Fibroblast of lung (primary cell): ENCODE measurements around the gene ARMH3. TPM values are rescaled to one million over a fixed set of nuclear protein-coding genes. Genes with fewer than 3 reads are reported as not detected.

Experiments used
- DNase-seq, 2 donors: peaks; one replicate each; pipeline versions ENCODE4 v3.0.0 to v3.0.0-alpha.2; 2010; ENCODE audit warnings: low read depth in 2 of 2
- H2AFZ ChIP-seq: 2 replicates; pipeline ENCODE4 v1.5.1; 2012; ENCODE audit warnings: low read length, control low read depth, inconsistent platforms
- H3K27ac ChIP-seq: 2 replicates; pipeline ENCODE4 v1.5.1; 2011; ENCODE audit warnings: low read length, control low read depth; ENCODE audit not compliant: insufficient read depth
- H3K27me3 ChIP-seq: 2 replicates; pipeline ENCODE4 v1.5.1; 2011; ENCODE audit warnings: mild to moderate bottlenecking, low read length; ENCODE audit not compliant: control insufficient read depth, insufficient read depth
- H3K36me3 ChIP-seq: 2 replicates; pipeline ENCODE4 v1.5.1; 2011; ENCODE audit warnings: low read length; ENCODE audit not compliant: control insufficient read depth, insufficient read depth
- H3K4me1 ChIP-seq: 2 replicates; pipeline ENCODE4 v1.5.1; 2011; ENCODE audit warnings: low read length; ENCODE audit not compliant: control insufficient read depth, insufficient read depth; ENCODE audit errors: extremely low read depth
- H3K4me2 ChIP-seq: 2 replicates; pipeline ENCODE4 v1.5.1; 2011; ENCODE audit warnings: low read length, control low read depth; ENCODE audit not compliant: insufficient read depth; ENCODE audit errors: extremely low read depth
- H3K4me3 ChIP-seq, 4 experiments: fragments of 200-600 bp in 1 of 4; sonication (generic) in 1 of 4; replicated peaks in 1 of 4; 2 replicates each; pipeline ENCODE4 v1.5.1; 2011 to 2016; ENCODE audit warnings: low read length in 4 of 4, low read depth in 3 of 4, mild to moderate bottlenecking in 3 of 4, control low read depth in 2 of 4, inconsistent platforms in 1 of 4, mixed read lengths in 1 of 4; ENCODE audit not compliant: insufficient read depth in 1 of 4; ENCODE audit errors: control extremely low read depth in 1 of 4
- H3K79me2 ChIP-seq: 2 replicates; pipeline ENCODE4 v1.5.1; 2012; ENCODE audit warnings: mild to moderate bottlenecking, low read length, inconsistent platforms; ENCODE audit not compliant: control insufficient read depth, insufficient read depth
- H3K9ac ChIP-seq: 2 replicates; pipeline ENCODE4 v1.5.1; 2011; ENCODE audit warnings: mild to moderate bottlenecking, low read length, control low read depth; ENCODE audit not compliant: insufficient read depth
- H3K9me3 ChIP-seq: 2 replicates; pipeline ENCODE4 v1.5.1; 2012; ENCODE audit warnings: low read depth, low read length; ENCODE audit not compliant: control insufficient read depth, insufficient read depth
- H4K20me1 ChIP-seq: 2 replicates; pipeline ENCODE4 v1.5.1; 2011; ENCODE audit warnings: low read length; ENCODE audit not compliant: control insufficient read depth, insufficient read depth; ENCODE audit errors: extremely low read depth
- EZH2 ChIP-seq: IDR thresholded peaks from 2 replicates; pipeline ENCODE4 v1.5.1; 2012; ENCODE audit warnings: low read length, control low read depth, mild to moderate bottlenecking; ENCODE audit errors: missing control alignments
- polyA plus RNA-seq, 2 donors: library from polyadenylated mRNA; depleted of rRNA in 1 of 2; stranded (reverse) in 1 of 2; unstranded in 1 of 2; fragments of >200 nt; gene quantifications; 2 replicates each; pipeline ENCODE4 v1.2.1, GENCODE V29; 2011 to 2012; ENCODE audit warnings: missing spikeins in 1 of 2
- total RNA-seq: library from RNA; depleted of rRNA; stranded (reverse); fragments of >200 nt; gene quantifications from 2 replicates; pipeline ENCODE4 v1.2.1, GENCODE V29; 2014
- TF ChIP-seq, protein P1 (sequence below), 2 donors: IDR thresholded peaks in 1 of 2; conservative IDR thresholded peaks in 1 of 2; 1 replicate in 1 of 2; 2 replicates in 1 of 2; pipeline ENCODE4 v1.5.1; 2011 to 2012; ENCODE audit warnings: low read length in 2 of 2, control low read depth in 1 of 2, inconsistent platforms in 1 of 2, low read depth in 1 of 2, mild to moderate bottlenecking in 1 of 2

The ARMH3 gene
- total and polyA plus RNA-seq, 2 donors (not counting 1 experiment from before 2014, with no cell fraction given), result 14.5 to 16.4 TPM

DNA sequence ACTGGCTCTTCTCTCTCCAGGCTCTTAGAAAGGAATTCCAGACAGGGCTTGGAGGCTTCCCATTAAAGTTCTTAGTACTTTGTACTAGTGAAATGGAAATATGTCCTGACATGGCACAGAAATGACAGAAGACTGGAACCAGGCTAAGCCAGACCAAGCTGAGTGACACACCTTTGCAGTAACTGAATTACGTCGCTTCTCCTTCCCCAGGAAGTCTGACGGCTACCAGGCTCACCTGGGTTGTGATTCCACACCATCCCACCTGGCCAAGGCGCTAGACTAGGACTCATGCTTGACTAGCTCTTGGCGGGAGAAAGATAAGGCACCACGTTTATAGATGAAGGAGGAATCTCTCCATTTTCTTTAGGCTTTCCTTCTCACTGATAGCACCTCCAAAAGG, 161.7 kb downstream of the ARMH3 start:
- no peak overlapping the region for H3K9ac ChIP-seq
- H3K27me3 ChIP-seq, result no peaks in the 10 kb centered on the region
- no peak overlapping the region for H2AFZ ChIP-seq
- H3K27ac ChIP-seq, result no peak overlapping the region
- H3K4me3 ChIP-seq, result no peak overlapping the region
- DNase-seq, result no peak
- H3K36me3 ChIP-seq, result no peaks in the 10 kb centered on the region
- no peaks in the 10 kb centered on the region for H4K20me1 ChIP-seq
- H3K79me2 ChIP-seq, result no peaks in the 10 kb centered on the region
- no peaks in the 10 kb centered on the region for H3K4me1 ChIP-seq
- no peak for TF ChIP-seq EZH2
- TF ChIP-seq, protein P1, sequence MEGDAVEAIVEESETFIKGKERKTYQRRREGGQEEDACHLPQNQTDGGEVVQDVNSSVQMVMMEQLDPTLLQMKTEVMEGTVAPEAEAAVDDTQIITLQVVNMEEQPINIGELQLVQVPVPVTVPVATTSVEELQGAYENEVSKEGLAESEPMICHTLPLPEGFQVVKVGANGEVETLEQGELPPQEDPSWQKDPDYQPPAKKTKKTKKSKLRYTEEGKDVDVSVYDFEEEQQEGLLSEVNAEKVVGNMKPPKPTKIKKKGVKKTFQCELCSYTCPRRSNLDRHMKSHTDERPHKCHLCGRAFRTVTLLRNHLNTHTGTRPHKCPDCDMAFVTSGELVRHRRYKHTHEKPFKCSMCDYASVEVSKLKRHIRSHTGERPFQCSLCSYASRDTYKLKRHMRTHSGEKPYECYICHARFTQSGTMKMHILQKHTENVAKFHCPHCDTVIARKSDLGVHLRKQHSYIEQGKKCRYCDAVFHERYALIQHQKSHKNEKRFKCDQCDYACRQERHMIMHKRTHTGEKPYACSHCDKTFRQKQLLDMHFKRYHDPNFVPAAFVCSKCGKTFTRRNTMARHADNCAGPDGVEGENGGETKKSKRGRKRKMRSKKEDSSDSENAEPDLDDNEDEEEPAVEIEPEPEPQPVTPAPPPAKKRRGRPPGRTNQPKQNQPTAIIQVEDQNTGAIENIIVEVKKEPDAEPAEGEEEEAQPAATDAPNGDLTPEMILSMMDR (conservative IDR thresholded peaks at IDR 0.05 in 1 of 2, IDR thresholded peaks at IDR 0.05 in 1 of 2; ENCODE audit: low read depth in 1 of 2, low read length in 2 of 2), result no peak
- H3K4me2 ChIP-seq, result no peak overlapping the region
- H3K9me3 ChIP-seq, result no peaks in the 10 kb centered on the region

DNA sequence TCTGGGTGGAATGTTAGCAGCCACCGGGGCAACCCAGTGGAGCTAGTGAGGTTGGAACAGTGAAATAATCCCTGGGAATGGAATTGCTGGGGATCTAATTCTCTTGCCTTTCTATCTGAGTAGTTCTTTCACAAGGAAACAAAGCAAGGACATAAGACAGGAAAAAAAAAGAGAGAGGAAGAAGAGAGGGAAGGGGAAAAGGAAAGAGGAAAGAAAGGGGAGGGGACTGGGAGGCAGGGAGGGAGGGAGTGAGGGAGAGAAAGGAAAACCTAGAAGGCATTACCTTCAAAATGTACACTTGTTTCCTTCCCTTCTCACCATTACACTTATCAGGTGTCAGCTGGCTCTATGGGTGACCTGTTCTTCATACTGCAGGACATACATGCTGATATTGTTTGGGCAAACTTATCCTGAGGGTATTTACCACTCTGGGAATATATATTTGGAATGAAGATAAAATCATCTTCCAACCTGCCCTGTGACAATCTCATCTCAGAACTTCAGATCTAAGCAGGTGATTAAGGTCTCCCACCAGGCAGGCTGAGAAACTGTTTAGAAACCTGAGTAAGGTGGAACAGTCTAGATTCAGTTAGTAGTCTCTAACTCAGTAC, 162.4 kb downstream of the ARMH3 start:
- no peak overlapping the region for H3K9ac ChIP-seq
- no peak overlapping the region for H3K27ac ChIP-seq
- no peaks in the 10 kb centered on the region for H3K36me3 ChIP-seq
- H3K4me1 ChIP-seq, result no peaks in the 10 kb centered on the region
- no peaks in the 10 kb centered on the region for H4K20me1 ChIP-seq
- no peaks in the 10 kb centered on the region for H3K9me3 ChIP-seq
- H3K4me2 ChIP-seq, result no peak overlapping the region
- H3K27me3 ChIP-seq, result no peaks in the 10 kb centered on the region
- no peak for DNase-seq
- H2AFZ ChIP-seq, result no peak overlapping the region
- TF ChIP-seq, protein P1 (conservative IDR thresholded peaks at IDR 0.05 in 1 of 2, IDR thresholded peaks at IDR 0.05 in 1 of 2; ENCODE audit: low read depth in 1 of 2, low read length in 2 of 2), result no peak
- no peak for TF ChIP-seq EZH2
- H3K79me2 ChIP-seq, result no peaks in the 10 kb centered on the region
- no peak overlapping the region for H3K4me3 ChIP-seq

DNA sequence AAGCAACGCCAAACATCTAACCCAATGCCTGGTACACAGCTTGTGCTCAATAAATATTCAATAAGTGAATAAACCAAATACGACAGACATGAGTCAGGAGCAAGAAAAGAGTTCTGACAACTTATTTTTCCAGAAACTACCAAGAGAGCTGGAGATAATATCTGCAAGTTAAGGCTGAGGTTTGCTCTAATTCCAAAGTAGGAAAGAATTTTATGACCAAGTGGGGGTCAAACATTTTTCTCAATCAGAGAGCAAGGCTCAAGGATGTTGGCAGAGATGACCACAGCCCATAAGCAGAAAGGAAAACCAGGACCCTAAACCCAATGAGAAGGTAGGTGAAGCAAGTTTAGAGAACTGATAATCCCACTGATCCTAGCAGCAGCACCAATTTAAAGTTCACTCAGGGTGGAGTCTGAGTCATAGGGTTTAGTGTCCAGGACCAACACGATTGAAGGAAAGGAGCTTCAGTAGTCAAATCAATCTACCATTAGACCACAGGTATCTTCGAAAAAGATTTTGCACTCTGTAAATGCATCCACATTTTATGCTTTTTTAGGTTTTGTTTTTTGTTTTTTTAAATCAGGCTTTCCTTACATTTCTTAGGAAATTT, 163.1 kb downstream of the ARMH3 start:
- Histone ChIP-seq H3K4me3 (no peak overlapping the region), H2AFZ (no peak overlapping the region), H3K4me2 (no peak overlapping the region), H3K9ac (no peak overlapping the region), H3K27ac (no peak overlapping the region), H3K4me1 (no peaks in the 10 kb centered on the region), H3K79me2 (no peaks in the 10 kb centered on the region), H3K27me3 (no peaks in the 10 kb centered on the region), H3K36me3 (no peaks in the 10 kb centered on the region), H3K9me3 (no peaks in the 10 kb centered on the region), H4K20me1 (no peaks in the 10 kb centered on the region)
- no peak for TF ChIP-seq EZH2
- TF ChIP-seq, protein P1 (conservative IDR thresholded peaks at IDR 0.05 in 1 of 2, IDR thresholded peaks at IDR 0.05 in 1 of 2; ENCODE audit: low read depth in 1 of 2, low read length in 2 of 2), result no peak
- DNase-seq, result peak in 1 of 2 donors; percentile 68
